Eye (tissue), 1 donor: ENCODE measurements around the gene CD93.

Experiments used
- DNase-seq: peaks from one replicate; pipeline ENCODE4 v3.0.0-alpha.2; 2015

The CD93 gene

GRCh38 chr20:23060629-23061028, 25.5 kb downstream of the CD93 start:
- DNase-seq = no peak

GRCh38 chr20:23059846-23060245, 26.3 kb downstream of the CD93 start:
- no peak for DNase-seq

DNA sequence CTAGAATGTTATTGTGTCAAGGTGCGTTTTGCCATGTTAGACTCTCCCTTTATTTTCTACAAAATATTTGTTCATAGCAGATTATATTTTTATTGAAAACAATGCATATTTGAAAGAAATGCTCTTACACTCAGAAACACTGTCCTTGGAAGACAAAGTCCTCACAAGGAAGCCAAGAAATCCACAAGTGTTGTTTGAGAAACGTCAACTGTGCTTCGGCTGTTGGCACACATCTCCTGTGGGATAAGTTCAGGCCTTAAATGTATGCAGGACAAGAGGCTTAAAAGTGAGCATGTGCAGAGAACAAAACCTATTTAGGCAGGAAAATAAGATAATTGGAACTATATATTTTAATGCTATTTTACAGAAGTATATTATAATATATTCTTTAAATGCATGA, 27.1 kb downstream of the CD93 start:
- no peak for DNase-seq

DNA sequence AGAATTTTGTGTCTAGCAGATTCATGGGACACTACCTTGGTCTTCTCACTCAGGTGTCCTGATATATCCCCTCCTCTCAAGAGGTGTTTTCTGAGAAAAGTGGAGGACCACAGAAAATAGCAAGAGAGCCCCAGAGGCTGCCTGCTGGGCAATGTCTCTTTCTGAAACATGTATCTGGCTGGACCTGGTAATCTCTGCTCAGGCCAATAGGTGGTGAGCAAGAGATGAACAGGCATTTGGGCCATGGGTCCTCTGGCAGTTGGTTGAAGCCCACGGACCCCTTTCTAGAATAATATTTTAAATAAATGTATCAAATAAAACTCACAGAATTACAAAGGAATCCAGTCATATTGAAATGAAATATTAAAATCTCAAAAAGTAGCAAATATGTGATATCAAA, 27.9 kb downstream of the CD93 start:
- DNase-seq = no peak

DNA sequence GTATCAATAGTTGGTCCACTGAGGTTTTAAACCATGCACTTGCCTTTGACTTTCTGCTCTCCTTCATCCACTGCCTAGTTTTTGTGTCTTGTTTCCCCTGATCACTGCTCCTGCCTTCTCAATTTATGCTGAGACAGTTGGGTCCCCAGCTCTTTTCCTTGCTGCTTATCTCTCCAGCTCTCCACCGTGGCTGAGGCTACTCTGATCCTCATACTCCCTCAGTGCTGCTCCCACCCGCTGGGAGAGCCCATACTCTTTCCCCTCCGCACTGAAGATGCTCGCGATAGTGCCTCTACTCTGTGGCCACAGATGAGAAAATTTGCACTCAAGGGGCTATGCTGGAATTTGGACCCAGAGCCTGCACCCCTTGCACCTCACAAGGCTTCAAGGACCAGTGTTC, 33.2 kb downstream of the CD93 start:
- no peak for DNase-seq

DNA sequence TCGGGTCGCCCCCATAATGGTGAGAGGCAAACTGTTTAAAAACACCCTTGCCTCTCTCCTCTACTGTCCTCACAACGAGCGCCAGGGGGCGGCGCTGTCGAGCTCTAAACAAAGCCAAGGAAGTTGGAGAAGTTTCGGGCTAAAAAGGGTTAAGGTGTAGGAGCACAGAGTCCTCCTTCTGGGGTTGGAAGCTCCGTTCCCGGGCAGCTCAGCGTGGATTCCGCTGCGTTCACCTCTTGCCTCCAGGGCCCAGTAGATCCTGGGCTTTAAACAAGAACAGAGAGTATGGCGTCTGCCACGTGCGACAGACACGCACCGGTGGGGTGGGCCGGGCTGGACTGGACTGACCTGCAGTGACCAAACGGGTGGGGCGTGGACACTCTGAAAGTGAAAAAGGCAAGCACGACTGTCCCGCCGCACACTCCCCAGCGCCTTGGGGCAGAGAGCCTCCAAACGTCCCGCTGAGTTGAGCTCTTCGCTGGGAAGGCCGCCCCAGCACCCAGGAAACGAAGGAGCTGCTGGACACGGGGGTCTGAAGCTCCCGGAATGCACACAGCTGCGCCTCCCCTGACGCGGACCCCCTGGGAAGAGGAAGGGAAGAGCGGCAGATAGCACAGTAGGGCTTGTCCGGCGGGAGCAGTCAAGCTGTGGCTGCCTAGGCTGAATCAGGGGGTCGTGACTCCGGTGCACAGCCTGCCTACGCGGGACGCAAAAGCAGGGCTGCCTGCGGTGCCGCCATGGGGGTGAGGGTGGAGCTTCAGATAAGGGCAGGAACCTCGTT, 35.1 kb downstream of the CD93 start:
- peak; percentile 95 for DNase-seq

DNA sequence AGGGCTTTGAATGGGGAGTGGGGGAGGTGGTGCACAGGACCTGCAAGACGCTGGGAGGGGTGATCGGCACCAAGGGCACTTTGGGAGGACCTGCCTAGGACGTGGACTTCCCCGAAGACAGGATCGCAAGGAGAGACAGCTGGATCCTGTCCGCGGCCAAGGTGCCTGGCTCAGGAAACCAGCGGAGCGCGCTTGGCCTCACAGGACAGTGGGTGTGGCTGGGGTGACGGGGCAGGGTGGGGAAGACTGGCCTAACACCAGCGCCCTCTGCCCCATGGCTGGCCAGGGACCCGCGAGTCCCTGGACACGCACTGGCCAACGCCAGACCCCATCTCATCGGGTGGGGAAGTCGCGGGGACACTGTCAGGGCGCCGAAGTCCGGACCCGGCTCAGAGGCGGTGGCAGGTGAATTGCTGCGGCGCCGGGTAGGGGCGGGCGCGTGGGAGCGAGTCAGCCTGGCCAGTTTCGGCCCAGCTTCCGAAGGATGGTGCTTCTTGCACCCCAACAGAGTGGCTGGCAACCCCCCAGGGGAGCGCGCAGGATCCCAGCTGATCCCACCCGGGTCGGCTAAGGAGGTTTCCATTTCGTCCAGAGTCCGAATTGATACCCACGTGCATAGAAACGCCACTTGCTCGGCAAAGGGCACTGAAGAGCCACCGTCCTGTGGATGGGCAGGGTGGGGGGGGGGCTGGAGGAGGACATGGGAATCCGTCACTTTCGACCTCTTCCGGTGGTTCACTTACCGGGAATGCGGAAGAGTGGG, 35.9 kb downstream of the CD93 start:
- peak; percentile 72 for DNase-seq

GRCh38 chr20:23049201-23050075, 36.7 kb downstream of the CD93 start, which contains the start of gene THBD:
THBD (minus strand) TSS chr20:23049672; CDS start chr20:23049504, 168 bp downstream.
- DNase-seq = peak; percentile 71

GRCh38 chr20:23048283-23049200, 37.6 kb downstream of the CD93 start:
- peak; percentile 70 for DNase-seq

DNA sequence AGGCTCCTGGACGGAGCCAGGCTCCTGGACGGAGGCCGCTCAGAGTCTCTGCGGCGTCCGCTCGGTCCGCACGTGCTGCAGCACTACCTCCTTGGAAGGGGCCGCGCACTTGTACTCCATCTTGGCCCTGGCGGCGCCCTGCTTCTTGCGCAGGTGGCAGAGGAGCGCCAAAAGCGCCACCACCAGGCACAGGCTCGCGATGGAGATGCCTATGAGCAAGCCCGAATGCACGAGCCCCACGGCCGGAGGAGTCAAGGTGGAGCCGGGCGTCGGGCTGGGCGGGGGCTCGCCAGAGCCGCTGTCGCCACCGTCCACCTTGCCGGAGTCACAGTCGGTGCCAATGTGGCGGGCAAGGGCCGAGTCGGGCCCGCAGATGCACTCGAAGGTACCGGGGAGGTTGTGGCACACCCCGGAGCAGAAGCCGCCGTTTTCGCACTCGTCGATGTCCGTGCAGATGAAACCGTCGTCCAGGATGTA, 38.3 kb downstream of the CD93 start:
- DNase-seq = peak; percentile 54

DNA sequence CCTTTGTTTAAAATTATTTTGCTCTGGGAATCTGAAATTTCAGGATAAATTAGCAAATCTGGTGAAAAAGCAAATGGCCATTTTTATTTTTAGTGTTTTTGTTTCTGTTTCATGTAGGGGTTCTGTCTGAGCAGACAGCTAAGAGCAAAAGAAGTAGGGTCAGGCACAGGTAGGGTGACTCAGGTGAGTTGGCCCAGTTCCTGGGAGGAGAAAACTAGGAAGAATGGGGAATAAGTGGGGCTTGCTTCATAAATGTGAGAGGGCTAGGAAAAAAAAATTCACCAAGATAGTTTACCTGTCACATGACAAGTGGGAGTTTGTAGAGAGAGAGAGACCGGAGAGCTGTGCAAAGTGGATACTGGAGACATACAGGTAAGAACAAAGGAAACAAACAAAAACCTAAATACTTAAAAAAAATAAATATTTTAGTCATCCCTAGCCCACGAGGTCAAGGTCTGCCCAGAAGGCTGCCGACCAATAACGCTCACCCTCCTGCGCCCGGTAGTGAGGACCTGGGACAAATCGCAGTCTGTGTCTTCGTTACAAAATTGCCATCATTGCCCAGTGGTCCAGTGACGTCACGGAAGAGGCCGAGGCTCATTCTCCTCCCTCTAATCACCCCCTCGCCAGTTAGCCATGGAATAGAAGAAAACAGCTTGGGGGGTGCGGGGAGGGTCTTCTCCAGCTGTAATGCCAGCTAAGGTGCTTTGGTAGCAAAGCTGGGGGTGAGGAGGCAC, 39.0 kb downstream of the CD93 start:
- DNase-seq = no peak

GRCh38 chr20:23046431-23046830, 39.7 kb downstream of the CD93 start:
- no peak for DNase-seq

DNA sequence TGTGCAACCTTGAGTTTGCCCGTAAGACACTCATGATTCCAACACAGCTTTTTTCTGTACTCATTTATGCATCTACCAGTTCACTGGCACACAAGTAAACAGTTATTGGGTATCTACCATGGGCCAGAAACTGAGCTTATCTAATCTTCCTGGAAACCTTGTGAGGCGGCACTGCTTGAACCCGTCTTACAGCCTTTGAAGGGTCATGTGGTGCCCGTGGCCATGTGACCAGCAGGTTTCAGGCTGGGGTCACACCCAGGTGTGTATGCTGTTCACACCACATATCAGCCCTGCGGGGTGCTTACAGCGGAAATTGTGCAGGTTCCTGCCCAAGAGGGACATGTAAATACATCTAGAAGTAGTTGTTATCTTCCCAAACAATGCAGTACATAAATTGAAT, 42.7 kb downstream of the CD93 start:
- DNase-seq = no peak

DNA sequence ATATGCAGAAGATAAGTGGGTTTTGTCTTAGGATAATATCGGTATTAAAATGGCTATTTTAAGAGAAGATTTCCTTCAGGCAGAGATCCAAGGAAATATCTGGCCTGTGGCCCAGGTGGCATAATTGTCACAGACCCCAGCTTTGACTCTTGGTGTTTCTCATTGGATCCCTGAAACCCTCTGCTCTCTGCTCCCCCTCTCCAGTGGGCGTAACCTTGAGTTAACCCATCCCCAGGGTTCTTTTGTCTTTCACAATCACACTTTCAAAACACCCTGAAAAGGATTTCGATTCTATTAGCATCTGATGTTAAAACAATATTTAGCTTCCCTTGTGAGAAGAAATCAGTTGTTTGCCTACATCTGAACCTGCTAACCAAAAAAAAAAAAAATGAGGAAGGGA, 43.9 kb downstream of the CD93 start:
- DNase-seq = no peak

DNA sequence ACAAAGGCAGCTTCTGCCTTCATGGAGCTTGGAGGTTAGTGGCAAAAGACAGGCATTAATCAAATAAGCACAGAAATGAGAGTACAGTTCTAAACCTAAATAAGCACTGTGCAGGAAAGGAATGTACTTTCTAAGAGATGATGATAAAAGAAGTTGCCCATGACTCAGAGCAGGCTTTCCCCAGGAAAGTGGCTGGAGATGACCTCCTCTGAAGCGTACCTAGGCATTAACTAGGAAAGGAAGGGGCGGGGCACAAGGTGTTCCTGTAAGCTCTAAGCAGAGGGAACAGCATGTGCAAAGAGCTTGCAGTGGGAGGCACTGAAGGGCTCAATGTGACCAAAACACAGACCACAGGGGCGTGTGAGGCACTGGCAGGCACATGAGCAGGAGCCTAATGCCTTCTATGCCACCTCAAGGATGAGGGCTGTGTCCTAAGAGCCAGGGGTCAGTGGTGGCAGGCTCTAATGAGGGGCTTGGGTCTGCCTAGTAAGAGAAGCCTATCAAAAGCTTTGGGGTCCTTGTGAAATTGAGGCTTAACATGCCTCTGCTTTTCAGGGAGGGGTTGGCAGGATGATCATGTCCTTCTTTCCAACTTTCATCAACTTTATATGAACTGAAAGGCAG, 46.1 kb downstream of the CD93 start:
- no peak for DNase-seq

DNA sequence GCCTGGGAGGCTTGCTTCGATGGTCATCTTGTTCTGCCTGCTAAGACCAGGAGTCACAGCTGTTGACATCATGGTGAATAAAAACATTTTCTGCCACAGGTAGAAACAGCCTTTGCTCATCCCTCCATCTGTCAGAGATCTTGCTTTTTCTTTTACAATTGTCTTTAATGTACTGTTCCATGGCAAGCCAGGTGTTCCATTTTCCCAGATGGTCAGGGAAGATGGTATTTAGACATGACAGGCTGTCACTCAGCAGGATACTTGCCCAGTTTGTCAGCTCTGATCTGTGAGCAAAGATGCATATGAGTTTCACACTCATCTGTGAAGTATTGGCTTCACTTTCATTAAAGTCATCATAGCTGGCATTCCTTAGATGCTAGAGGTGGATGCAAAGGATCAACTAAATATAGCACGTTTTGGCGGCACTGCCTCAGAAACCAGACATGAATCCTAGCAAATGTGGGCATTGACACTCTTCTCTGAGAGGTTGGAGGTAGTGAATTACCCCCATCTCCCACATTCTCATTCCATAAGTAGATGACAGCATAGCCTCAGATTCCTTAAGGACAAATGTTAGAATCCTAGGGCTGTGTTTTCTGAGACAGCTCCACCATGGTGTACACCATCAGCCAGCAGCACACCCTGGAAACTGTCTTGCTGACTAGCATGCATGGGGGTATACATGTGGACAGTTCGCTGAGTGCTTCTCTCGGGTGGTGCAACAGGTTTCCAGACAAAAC, 46.8 kb downstream of the CD93 start:
- no peak for DNase-seq

- DNase-seq = no peak
These were observed 49.1 kb downstream of the CD93 start for GRCh38 chr20:23037017-23037481.

DNA sequence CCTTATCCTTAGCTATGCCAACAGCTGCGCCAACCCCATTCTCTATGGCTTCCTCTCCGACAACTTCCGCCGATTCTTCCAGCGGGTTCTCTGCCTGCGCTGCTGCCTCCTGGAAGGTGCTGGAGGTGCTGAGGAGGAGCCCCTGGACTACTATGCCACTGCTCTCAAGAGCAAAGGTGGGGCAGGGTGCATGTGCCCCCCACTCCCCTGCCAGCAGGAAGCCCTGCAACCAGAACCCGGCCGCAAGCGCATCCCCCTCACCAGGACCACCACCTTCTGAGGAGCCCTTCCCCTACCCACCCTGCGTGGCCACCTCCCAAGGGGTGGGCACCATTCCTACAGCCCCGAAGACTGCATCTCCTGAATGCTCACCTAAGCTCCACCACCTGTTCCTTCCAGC, 49.8 kb downstream of the CD93 start:
- no peak for DNase-seq

- DNase-seq = no peak
These were observed 50.4 kb downstream of the CD93 start for GRCh38 chr20:23035731-23036130.
